ENCODE measurements around the gene MTMR3. TPM values are rescaled to one million over a fixed set of nuclear protein-coding genes. Genes with fewer than 3 reads are reported as not detected.
"Not testable (repeated sequence)": the region's sequence is repeated elsewhere in the genome, so short reads cannot be mapped to it uniquely, and the experiment has no call there.

The MTMR3 gene
- polyA plus RNA-seq (2011; rRNA removed): 22.2 and 32.8 TPM in 2 replicates
- 37.4 and 40.1 TPM in 2 replicates for polyA minus RNA-seq (2011; rRNA and poly(A)+ RNA removed)

DNA sequence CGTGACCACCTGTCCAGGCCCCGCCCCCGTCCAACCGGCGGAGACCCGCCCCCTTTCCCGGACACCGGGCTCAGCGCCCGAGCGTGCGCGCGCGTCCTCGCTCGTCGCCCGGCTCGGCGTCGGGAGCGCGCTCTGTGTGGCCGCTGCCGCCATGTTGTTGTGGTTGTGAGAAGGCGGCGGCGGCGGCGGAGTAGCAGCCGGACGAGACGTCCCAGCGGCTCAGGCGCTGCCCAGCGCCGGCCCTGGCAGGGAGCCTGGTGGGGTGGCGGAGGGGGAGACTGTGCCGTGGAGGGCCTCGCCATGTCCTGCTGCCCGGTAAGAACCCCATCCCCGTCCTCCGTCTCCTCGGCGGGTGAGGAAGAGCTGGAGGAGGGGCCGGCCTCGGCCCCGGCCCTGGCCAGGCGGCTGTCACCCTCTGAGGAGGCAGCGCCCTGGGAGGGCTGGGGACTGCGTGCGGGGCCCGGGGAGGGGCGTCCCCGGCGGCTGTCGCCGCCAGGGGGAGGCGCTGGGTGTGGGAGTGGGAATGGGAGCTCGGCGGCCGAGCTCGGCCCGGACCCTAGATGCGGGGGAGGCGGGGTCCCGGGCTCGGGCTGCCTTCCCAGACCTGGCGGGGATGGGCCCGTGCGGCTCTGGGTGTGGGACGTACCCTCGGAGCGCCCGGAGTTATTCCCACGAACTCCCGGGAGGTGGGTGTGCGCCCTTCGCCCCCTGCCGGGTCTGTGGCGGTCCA is at the start of gene MTMR3:
TSS of gene MTMR3 (plus strand) at position 130 of the 730 bp plus-strand sequence. CDS start 87,886 bp downstream, outside the sequence.
- Histone ChIP-seq H3K36me3 (ENCODE audit: control insufficient read depth, insufficient read depth, low read length) (no peaks in the 10 kb centered on the region), H3K4me3 (ENCODE audit: low read depth, low read length) (peak within 1 kb of the TSS; percentile 67), H3K27me3 (ENCODE audit: control insufficient read depth, insufficient read depth, low read length) (no peaks in the 10 kb centered on the region)
- DNase-seq (ENCODE audit: low read depth): peak; percentile 15
- CTCF ChIA-PET: interaction anchor here (0.9 to 2.9 kb wide), 2 partner anchors 27 to 122 kb away, joined by 5 to 8 read pairs; no protein-coding TSS in a partner anchor
- POLR2A ChIA-PET: no interaction called here
- TF ChIP-seq, protein P1, sequence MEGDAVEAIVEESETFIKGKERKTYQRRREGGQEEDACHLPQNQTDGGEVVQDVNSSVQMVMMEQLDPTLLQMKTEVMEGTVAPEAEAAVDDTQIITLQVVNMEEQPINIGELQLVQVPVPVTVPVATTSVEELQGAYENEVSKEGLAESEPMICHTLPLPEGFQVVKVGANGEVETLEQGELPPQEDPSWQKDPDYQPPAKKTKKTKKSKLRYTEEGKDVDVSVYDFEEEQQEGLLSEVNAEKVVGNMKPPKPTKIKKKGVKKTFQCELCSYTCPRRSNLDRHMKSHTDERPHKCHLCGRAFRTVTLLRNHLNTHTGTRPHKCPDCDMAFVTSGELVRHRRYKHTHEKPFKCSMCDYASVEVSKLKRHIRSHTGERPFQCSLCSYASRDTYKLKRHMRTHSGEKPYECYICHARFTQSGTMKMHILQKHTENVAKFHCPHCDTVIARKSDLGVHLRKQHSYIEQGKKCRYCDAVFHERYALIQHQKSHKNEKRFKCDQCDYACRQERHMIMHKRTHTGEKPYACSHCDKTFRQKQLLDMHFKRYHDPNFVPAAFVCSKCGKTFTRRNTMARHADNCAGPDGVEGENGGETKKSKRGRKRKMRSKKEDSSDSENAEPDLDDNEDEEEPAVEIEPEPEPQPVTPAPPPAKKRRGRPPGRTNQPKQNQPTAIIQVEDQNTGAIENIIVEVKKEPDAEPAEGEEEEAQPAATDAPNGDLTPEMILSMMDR (IDR thresholded peaks at IDR 0.05; ENCODE audit: insufficient read depth, low read depth, low read length): no peak; the same call in none of the 2 replicates

DNA sequence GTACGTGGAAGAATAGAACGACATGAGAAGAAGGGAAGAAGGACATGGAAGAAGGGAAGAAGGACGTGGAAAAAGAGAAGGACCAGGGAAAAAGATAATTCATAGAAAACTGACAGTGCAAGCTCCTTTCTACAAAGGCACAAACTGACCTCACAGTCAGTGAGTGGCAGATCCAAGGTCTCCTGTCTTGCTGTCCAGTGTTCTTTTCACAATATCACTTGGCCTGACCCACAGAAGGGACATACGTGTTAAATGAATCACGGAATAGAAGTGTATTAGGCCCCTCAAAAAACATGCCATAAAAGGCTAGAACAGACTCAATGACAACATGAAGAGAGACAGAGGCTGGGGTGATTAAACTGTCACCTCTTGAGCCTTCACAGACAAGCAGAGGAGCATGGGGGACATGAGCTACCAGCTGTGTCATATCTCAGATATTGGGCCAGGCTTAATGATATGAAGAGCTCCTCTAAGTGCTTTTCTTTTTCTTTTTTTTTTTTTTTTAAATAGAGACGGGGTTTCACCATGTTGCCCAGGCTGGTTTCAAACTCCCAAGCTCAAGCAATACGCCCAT is 49.5 kb upstream of the MTMR3 start:
- CTCF ChIA-PET: interaction anchor here (0.7 kb wide), 1 partner anchor 255 kb away, joined by 3 read pairs; no protein-coding TSS in a partner anchor
- POLR2A ChIA-PET: no interaction called here
- TF ChIP-seq, protein P1 (IDR thresholded peaks at IDR 0.05; ENCODE audit: insufficient read depth, low read depth, low read length): no peak
- Histone ChIP-seq H3K36me3 (ENCODE audit: control insufficient read depth, insufficient read depth, low read length) (peaks cover 14% of the 10 kb centered on the region), H3K4me3 (ENCODE audit: low read depth, low read length) (no peak overlapping the region), H3K27me3 (ENCODE audit: control insufficient read depth, insufficient read depth, low read length) (no peaks in the 10 kb centered on the region)
- no peak for DNase-seq (ENCODE audit: low read depth)

- DNase-seq (ENCODE audit: low read depth): no peak
- Histone ChIP-seq H3K27me3 (ENCODE audit: control insufficient read depth, insufficient read depth, low read length) (no peaks in the 10 kb centered on the region), H3K36me3 (ENCODE audit: control insufficient read depth, insufficient read depth, low read length) (peaks cover 14% of the 10 kb centered on the region), H3K4me3 (ENCODE audit: low read depth, low read length) (no peak overlapping the region)
- TF ChIP-seq, protein P1 (IDR thresholded peaks at IDR 0.05; ENCODE audit: insufficient read depth, low read depth, low read length): no peak
- POLR2A ChIA-PET: no interaction called here
- CTCF ChIA-PET: no interaction called here
These were observed 48.9 kb upstream of the MTMR3 start for GRCh38 chr22:29834046-29834445.

DNA sequence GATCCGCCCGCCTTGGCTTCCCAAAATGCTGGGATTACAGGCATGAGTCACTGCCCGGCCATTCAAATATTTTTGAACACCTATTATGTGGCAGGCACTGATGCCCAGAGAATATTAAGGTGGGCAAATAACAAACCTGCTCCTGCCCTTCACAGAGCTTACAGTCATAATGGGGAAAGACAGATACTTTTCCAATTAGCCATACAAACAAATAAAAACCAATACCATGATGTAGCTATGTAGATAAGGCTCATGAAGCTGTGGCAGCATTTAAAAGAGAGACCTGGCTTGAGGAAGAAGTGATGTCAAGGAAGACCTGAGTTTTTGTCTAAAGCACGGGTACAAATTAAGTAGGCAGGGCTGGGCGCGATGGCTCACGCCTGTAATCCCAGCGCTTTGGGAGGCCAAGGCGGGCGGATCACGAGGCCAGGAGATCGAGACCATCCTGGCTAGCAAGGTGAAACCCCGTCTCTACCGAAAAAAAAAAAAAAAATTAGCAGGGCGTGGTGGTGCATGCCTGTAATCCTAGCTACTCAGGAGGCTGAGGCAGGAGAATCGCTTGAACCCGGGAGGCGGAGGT is 46.1 kb upstream of the MTMR3 start:
- CTCF ChIA-PET: interaction anchor here (1.7 kb wide), 1 partner anchor 37 kb away, joined by 4 read pairs; no protein-coding TSS in a partner anchor
- H3K27me3 ChIP-seq (ENCODE audit: control insufficient read depth, insufficient read depth, low read length); DNase-seq (ENCODE audit: low read depth); POLR2A ChIA-PET: not testable (repeated sequence)
- peak overlapping the region; percentile 96; the same call in 1 of the 2 replicates for H3K4me3 ChIP-seq (ENCODE audit: low read depth, low read length)
- peaks cover 11% of the 10 kb centered on the region for H3K36me3 ChIP-seq (ENCODE audit: control insufficient read depth, insufficient read depth, low read length)

- POLR2A ChIA-PET: interaction anchor here (0.6 kb wide), 1 partner anchor 11 kb away, joined by 3 read pairs; no protein-coding TSS in a partner anchor
- H3K36me3 ChIP-seq (ENCODE audit: control insufficient read depth, insufficient read depth, low read length): peaks cover 11% of the 10 kb centered on the region
- TF ChIP-seq, protein P1 (IDR thresholded peaks at IDR 0.05; ENCODE audit: insufficient read depth, low read depth, low read length): no peak
These were observed 45.0 kb upstream of the MTMR3 start, which contains the start of gene ASCC2 for GRCh38 chr22:29837741-29838598. Gene ASCC2 (minus strand): TSS chr22:29838274. CDS start chr22:29832325, 5,949 bp downstream.

More at GRCh38 chr22:29837741-29838598, 45.0 kb upstream of the MTMR3 start, which contains the start of gene ASCC2:
- Histone ChIP-seq H3K27me3 (ENCODE audit: control insufficient read depth, insufficient read depth, low read length) (no peaks in the 10 kb centered on the region), H3K4me3 (ENCODE audit: low read depth, low read length) (peak within 1 kb of the TSS; percentile 96)
- DNase-seq (ENCODE audit: low read depth): peak; percentile 82
- CTCF ChIA-PET: interaction anchor here (0.6 to 1.7 kb wide), 3 partner anchors 36 to 245 kb away, joined by 3 to 6 read pairs (median 4); no protein-coding TSS in a partner anchor

All from BJ (cell line).